ENCODE data around the gene SYNPO. TPM values are rescaled to one million over a fixed set of nuclear protein-coding genes. Genes with fewer than 3 reads are reported as not detected.

The SYNPO gene
- total RNA-seq, 1 donor from 2014 or later: 40.2 TPM

GRCh38 chr5:150639751-150640150, 709 bp upstream of the SYNPO start:
- H3K27me3 Mint-ChIP-seq (ENCODE audit: low read depth, unreplicated experiment): no peaks in the 10 kb centered on the region
- H3K4me3 ChIP-seq (ENCODE audit: insufficient read depth, low read depth, low read length): peak overlapping the region; percentile 62
- peak overlapping the region; percentile 99 for H3K27ac ChIP-seq (ENCODE audit: low read depth, low read length)
- DNase-seq (ENCODE audit: low read depth): no peak
- H3K9me3 ChIP-seq (ENCODE audit: insufficient read depth, low read depth, low read length): no peaks in the 10 kb centered on the region
- H3K9me3 Mint-ChIP-seq (ENCODE audit: unreplicated experiment): no peaks in the 10 kb centered on the region
- H4K20me1 ChIP-seq (ENCODE audit: insufficient read depth, low read length): peaks cover 15% of the 10 kb centered on the region
- H3K4me1 Mint-ChIP-seq (ENCODE audit: low read depth, unreplicated experiment): peaks cover 77% of the 10 kb centered on the region
- no peak overlapping the region for H2AFZ ChIP-seq (ENCODE audit: low read depth, low read length)
- peaks cover 86% of the 10 kb centered on the region for H3K4me1 ChIP-seq (ENCODE audit: insufficient read depth, low read length)
- no peak for TF ChIP-seq EZH2 (IDR thresholded peaks at IDR 0.05; ENCODE audit: insufficient read depth, low read length)
- no peak for TF ChIP-seq CTCF (IDR thresholded peaks at IDR 0.05; ENCODE audit: insufficient read depth, low read depth, low read length)
- peak overlapping the region; percentile 86 for H3K4me2 ChIP-seq (ENCODE audit: low read length)
- H3K36me3 ChIP-seq (ENCODE audit: insufficient read depth, low read length): no peaks in the 10 kb centered on the region
- H3K36me3 Mint-ChIP-seq (ENCODE audit: low read depth, unreplicated experiment): peaks cover 2% of the 10 kb centered on the region
- peaks cover 37% of the 10 kb centered on the region for H3K79me2 ChIP-seq (ENCODE audit: insufficient read depth, low read length)
- peak overlapping the region; percentile 90 for H3K9ac ChIP-seq (ENCODE audit: low read length)
- peak overlapping the region; percentile 82 for H3K4me3 Mint-ChIP-seq (ENCODE audit: unreplicated experiment)
- no peak for FAIRE-seq
- H3K27ac Mint-ChIP-seq (ENCODE audit: unreplicated experiment): peak overlapping the region; percentile 96
- no peaks in the 10 kb centered on the region for H3K27me3 ChIP-seq (ENCODE audit: insufficient read depth, low read length)

- DNase-seq (ENCODE audit: low read depth) (peak; percentile 85), FAIRE-seq (no peak)
- H2AFZ ChIP-seq (ENCODE audit: low read depth, low read length): peak overlapping the region; percentile 6
- no peaks in the 10 kb centered on the region for H3K27me3 ChIP-seq (ENCODE audit: insufficient read depth, low read length)
- H3K27me3 Mint-ChIP-seq (ENCODE audit: low read depth, unreplicated experiment): no peaks in the 10 kb centered on the region
- peak overlapping the region; percentile 90 for H3K9ac ChIP-seq (ENCODE audit: low read length)
- peak overlapping the region; percentile 62 for H3K4me3 ChIP-seq (ENCODE audit: insufficient read depth, low read depth, low read length)
- H3K4me1 ChIP-seq (ENCODE audit: insufficient read depth, low read length): peaks cover 90% of the 10 kb centered on the region
- H3K36me3 Mint-ChIP-seq (ENCODE audit: low read depth, unreplicated experiment): peaks cover 2% of the 10 kb centered on the region
- H3K9me3 Mint-ChIP-seq (ENCODE audit: unreplicated experiment): no peaks in the 10 kb centered on the region
- H3K27ac ChIP-seq (ENCODE audit: low read depth, low read length): peak overlapping the region; percentile 99
- H3K36me3 ChIP-seq (ENCODE audit: insufficient read depth, low read length): no peaks in the 10 kb centered on the region
- TF ChIP-seq CTCF (IDR thresholded peaks at IDR 0.05; ENCODE audit: insufficient read depth, low read depth, low read length) (no peak), EZH2 (IDR thresholded peaks at IDR 0.05; ENCODE audit: insufficient read depth, low read length) (no peak)
- peaks cover 28% of the 10 kb centered on the region for H4K20me1 ChIP-seq (ENCODE audit: insufficient read depth, low read length)
- no peaks in the 10 kb centered on the region for H3K9me3 ChIP-seq (ENCODE audit: insufficient read depth, low read depth, low read length)
- H3K4me3 Mint-ChIP-seq (ENCODE audit: unreplicated experiment): peak overlapping the region; percentile 82
- H3K27ac Mint-ChIP-seq (ENCODE audit: unreplicated experiment): peak overlapping the region; percentile 96
- H3K4me2 ChIP-seq (ENCODE audit: low read length): peak overlapping the region; percentile 86
- peaks cover 50% of the 10 kb centered on the region for H3K79me2 ChIP-seq (ENCODE audit: insufficient read depth, low read length)
- peaks cover 81% of the 10 kb centered on the region for H3K4me1 Mint-ChIP-seq (ENCODE audit: low read depth, unreplicated experiment)
Measured at GRCh38 chr5:150641006-150641570, 628 bp downstream of the SYNPO start.

Measured in astrocyte (in vitro differentiated cells and primary cell).